ENCODE results near the gene FAM25C. TPM values are rescaled to one million over a fixed set of nuclear protein-coding genes. Genes with fewer than 3 reads are reported as not detected.
A peak's percentile ranks its signal among the peaks of the same experiment; 100 is the strongest.
"Not testable (repeated sequence)": the region's sequence is repeated elsewhere in the genome, so short reads cannot be mapped to it uniquely, and the experiment has no call there.

FAM25C gene
- not detected in 2 replicates for total RNA-seq
- long read RNA-seq = 0 reads

DNA sequence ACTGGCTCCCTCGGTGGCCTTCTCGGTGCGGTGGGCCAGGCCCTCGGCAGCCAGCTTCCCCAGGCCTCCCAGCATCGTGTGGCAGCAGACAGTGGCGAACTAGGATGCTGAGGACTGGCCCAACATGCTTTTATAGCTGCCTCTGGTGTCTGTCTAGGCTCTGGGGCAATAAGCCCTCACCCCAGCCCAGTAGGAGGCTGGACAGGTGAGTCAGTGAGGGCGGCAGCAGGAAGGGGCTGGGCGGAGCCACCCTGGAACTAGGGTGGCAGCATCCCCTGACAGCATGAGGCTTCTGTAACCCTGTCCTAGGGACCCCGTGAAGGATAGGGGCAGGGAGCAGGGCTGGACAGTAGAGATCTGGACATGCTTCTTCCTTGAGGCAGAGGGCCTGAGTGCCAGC is at the start of gene FAM25C:
Gene FAM25C, minus strand, starts transcription at position 101 of the 400 bp plus-strand sequence. Its CDS starts 26 bp downstream, at position 75.
- not testable (repeated sequence) for H3K4me3 Mint-ChIP-seq (ENCODE audit: unreplicated experiment); H3K27ac Mint-ChIP-seq (ENCODE audit: unreplicated experiment); DNase-seq (ENCODE audit: extremely low spot score, unreplicated experiment); H3K27me3 Mint-ChIP-seq (ENCODE audit: unreplicated experiment); H3K4me1 Mint-ChIP-seq (ENCODE audit: unreplicated experiment); H3K36me3 Mint-ChIP-seq (ENCODE audit: unreplicated experiment); H3K9me3 Mint-ChIP-seq (ENCODE audit: unreplicated experiment)

DNA sequence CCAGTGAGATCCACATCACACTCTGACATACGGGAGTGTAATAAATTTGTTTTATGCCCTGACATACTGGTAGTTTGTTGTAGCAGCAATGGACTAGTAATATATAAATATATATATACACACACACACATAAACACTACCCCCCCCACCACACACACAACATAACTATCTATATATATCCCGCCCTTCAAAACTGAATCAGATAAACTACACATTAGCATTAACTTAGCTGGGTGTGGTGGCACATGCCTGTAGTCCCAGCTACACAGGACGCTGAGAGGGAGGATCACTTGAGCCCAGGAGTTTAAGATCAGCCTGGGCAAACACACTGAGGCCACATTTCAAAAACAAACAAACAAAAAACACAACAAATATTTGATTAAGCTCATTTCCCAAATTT is 45.0 kb upstream of the FAM25C start:
- not testable (repeated sequence) for H3K4me3 Mint-ChIP-seq (ENCODE audit: unreplicated experiment); H3K36me3 Mint-ChIP-seq (ENCODE audit: unreplicated experiment); H3K27ac Mint-ChIP-seq (ENCODE audit: unreplicated experiment); H3K9me3 Mint-ChIP-seq (ENCODE audit: unreplicated experiment); H3K4me1 Mint-ChIP-seq (ENCODE audit: unreplicated experiment); DNase-seq (ENCODE audit: extremely low spot score, unreplicated experiment); H3K27me3 Mint-ChIP-seq (ENCODE audit: unreplicated experiment)

- H3K27ac Mint-ChIP-seq (ENCODE audit: unreplicated experiment); H3K36me3 Mint-ChIP-seq (ENCODE audit: unreplicated experiment); H3K9me3 Mint-ChIP-seq (ENCODE audit: unreplicated experiment); DNase-seq (ENCODE audit: extremely low spot score, unreplicated experiment); H3K4me3 Mint-ChIP-seq (ENCODE audit: unreplicated experiment); H3K27me3 Mint-ChIP-seq (ENCODE audit: unreplicated experiment); H3K4me1 Mint-ChIP-seq (ENCODE audit: unreplicated experiment): not testable (repeated sequence)
These were observed 31.8 kb upstream of the FAM25C start for GRCh38 chr10:48031390-48031789.

DNA sequence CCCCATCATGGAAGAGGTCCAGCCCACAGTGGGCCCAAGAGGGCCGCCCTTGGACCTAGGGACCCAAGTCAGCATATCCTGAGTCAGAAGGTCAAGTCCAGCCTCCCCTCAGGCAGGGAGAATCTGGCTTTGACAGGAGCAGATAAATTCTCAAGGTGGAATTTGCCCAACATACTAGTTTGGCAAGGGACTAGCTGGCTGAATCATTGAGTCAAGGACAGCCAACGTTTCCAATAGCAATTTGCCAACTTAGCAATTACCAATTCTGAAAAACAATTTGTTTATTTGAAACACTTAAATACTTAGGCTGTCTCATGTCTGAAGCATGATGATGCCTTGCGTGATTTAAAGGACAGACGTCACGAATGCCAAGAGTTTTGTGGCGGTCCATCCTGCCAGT is 2.7 kb upstream of the FAM25C start:
- not testable (repeated sequence) for H3K36me3 Mint-ChIP-seq (ENCODE audit: unreplicated experiment); H3K4me1 Mint-ChIP-seq (ENCODE audit: unreplicated experiment); H3K27ac Mint-ChIP-seq (ENCODE audit: unreplicated experiment); H3K4me3 Mint-ChIP-seq (ENCODE audit: unreplicated experiment); H3K9me3 Mint-ChIP-seq (ENCODE audit: unreplicated experiment); H3K27me3 Mint-ChIP-seq (ENCODE audit: unreplicated experiment); DNase-seq (ENCODE audit: extremely low spot score, unreplicated experiment)

DNA sequence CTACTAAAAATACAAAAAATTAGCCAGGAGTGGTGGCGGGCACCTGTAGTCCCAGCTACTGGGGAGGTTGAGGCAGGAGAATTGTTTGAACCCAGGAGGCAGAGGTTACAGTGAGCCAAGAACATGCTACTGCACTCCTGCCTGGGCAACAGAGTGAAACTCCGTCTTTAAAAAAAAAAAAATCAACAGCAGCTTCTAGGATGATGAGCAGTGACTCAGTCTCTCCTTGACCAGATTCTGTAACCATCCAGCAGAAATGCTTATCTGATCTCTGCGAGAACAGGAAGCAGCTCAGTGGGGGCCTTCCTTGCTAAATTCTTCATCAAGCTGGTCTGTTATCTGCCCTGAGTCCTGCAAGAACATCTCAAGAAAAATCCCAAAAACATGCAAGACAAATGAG is 5.5 kb downstream of the FAM25C start:
- DNase-seq (ENCODE audit: extremely low spot score, unreplicated experiment); H3K36me3 Mint-ChIP-seq (ENCODE audit: unreplicated experiment); H3K27ac Mint-ChIP-seq (ENCODE audit: unreplicated experiment); H3K4me3 Mint-ChIP-seq (ENCODE audit: unreplicated experiment); H3K27me3 Mint-ChIP-seq (ENCODE audit: unreplicated experiment); H3K4me1 Mint-ChIP-seq (ENCODE audit: unreplicated experiment); H3K9me3 Mint-ChIP-seq (ENCODE audit: unreplicated experiment): not testable (repeated sequence)

DNA sequence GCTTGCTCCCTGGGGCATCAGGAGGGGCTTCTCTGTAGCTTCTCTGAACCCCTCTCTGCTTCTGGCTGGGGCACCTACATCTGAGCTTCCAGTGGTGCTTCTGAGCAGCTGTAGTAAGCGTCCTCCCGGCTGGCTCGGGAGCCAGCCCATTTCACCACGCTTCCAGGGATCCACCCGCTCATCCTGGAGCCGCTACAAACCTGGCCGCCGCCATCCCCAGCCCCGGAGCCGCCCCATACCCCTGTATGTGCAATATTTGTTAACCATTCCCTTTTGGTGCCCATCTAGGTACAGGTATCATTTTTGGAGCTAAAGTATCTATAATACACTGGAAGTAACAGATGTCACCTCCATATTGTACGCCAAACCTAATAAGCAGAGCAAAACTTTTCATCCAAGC is 7.0 kb downstream of the FAM25C start:
- not testable (repeated sequence) for H3K36me3 Mint-ChIP-seq (ENCODE audit: unreplicated experiment); H3K27me3 Mint-ChIP-seq (ENCODE audit: unreplicated experiment)

GRCh38 chr10:47991706-47992105 is 7.9 kb downstream of the FAM25C start:
- DNase-seq (ENCODE audit: extremely low spot score, unreplicated experiment); H3K9me3 Mint-ChIP-seq (ENCODE audit: unreplicated experiment); H3K36me3 Mint-ChIP-seq (ENCODE audit: unreplicated experiment); H3K4me3 Mint-ChIP-seq (ENCODE audit: unreplicated experiment); H3K27me3 Mint-ChIP-seq (ENCODE audit: unreplicated experiment); H3K27ac Mint-ChIP-seq (ENCODE audit: unreplicated experiment); H3K4me1 Mint-ChIP-seq (ENCODE audit: unreplicated experiment): not testable (repeated sequence)

More for the DNA sequence above, 7.0 kb downstream of the FAM25C start:
- not testable (repeated sequence) for H3K4me1 Mint-ChIP-seq (ENCODE audit: unreplicated experiment); H3K4me3 Mint-ChIP-seq (ENCODE audit: unreplicated experiment); H3K9me3 Mint-ChIP-seq (ENCODE audit: unreplicated experiment); DNase-seq (ENCODE audit: extremely low spot score, unreplicated experiment); H3K27ac Mint-ChIP-seq (ENCODE audit: unreplicated experiment)

DNA sequence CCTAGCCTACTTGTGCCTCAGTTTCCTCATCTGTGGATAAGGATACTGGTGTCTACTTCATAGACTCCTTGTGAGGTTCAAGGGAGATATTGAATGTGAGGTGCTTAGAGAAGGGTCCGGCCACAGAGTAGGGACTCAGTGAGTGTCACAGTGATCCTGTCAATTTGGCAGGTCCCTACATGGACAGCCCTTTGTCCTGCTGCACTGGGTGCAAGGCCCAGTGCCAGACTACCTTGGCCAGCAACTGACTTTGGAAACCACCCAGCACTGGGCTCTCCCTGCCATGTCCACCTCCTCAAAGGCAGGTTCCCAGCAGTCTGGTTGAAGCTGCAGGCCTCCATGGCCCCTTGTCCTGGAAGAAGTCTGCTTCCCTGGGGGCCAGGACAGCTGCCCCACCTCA is 9.5 kb downstream of the FAM25C start:
- H3K27me3 Mint-ChIP-seq (ENCODE audit: unreplicated experiment); H3K27ac Mint-ChIP-seq (ENCODE audit: unreplicated experiment); H3K4me3 Mint-ChIP-seq (ENCODE audit: unreplicated experiment); H3K36me3 Mint-ChIP-seq (ENCODE audit: unreplicated experiment); DNase-seq (ENCODE audit: extremely low spot score, unreplicated experiment); H3K4me1 Mint-ChIP-seq (ENCODE audit: unreplicated experiment); H3K9me3 Mint-ChIP-seq (ENCODE audit: unreplicated experiment): not testable (repeated sequence)

- not testable (repeated sequence) for H3K36me3 Mint-ChIP-seq (ENCODE audit: unreplicated experiment); H3K9me3 Mint-ChIP-seq (ENCODE audit: unreplicated experiment); H3K27ac Mint-ChIP-seq (ENCODE audit: unreplicated experiment); H3K4me3 Mint-ChIP-seq (ENCODE audit: unreplicated experiment); H3K27me3 Mint-ChIP-seq (ENCODE audit: unreplicated experiment); H3K4me1 Mint-ChIP-seq (ENCODE audit: unreplicated experiment); DNase-seq (ENCODE audit: extremely low spot score, unreplicated experiment)
These were observed 10.0 kb downstream of the FAM25C start for GRCh38 chr10:47989542-47989950.

DNA sequence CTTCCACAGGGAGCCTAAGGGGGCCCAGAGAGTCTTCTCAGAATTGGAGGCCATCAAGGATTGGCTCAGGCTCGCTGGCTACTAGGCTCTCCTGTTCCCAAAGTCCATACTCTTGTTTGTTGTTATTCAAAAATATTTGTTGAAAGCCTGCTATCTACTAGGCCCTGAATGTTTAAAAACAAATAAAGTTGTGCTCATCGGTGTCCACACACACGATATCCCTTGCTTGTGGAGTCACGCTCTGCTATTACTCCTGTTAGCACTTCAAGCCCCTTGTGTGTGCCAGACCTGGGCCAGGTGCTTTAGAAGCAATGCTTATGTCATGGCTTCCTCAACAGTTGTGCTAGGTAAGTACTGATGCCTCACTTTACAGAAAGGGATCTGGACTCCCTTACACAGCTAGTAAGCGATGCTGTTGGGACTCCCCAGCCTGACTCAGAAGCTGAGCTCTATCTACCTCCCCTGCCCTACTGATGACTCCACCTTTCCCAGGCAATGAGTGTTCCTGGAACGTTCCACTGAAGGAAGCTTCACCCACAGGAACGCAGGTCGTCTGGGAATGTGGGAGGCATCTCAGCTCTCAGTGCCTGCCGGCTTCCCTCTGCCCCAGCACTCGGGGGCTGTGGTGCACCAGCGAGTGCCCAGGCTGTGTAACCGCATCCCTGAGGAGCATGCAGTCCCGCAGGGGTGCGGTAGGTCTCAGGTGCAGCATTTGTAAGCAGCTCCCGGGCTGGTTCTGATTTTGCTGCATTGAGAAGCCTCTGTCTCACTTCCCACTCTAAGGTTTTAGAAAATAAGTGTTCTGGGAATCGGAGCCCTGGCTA is 10.7 kb downstream of the FAM25C start:
- not testable (repeated sequence) for DNase-seq (ENCODE audit: extremely low spot score, unreplicated experiment); H3K27me3 Mint-ChIP-seq (ENCODE audit: unreplicated experiment); H3K36me3 Mint-ChIP-seq (ENCODE audit: unreplicated experiment); H3K9me3 Mint-ChIP-seq (ENCODE audit: unreplicated experiment); H3K4me3 Mint-ChIP-seq (ENCODE audit: unreplicated experiment); H3K4me1 Mint-ChIP-seq (ENCODE audit: unreplicated experiment)
- H3K27ac Mint-ChIP-seq (ENCODE audit: unreplicated experiment) = peak overlapping the region; percentile 34

- not testable (repeated sequence) for H3K27ac Mint-ChIP-seq (ENCODE audit: unreplicated experiment); H3K4me1 Mint-ChIP-seq (ENCODE audit: unreplicated experiment); DNase-seq (ENCODE audit: extremely low spot score, unreplicated experiment); H3K9me3 Mint-ChIP-seq (ENCODE audit: unreplicated experiment); H3K36me3 Mint-ChIP-seq (ENCODE audit: unreplicated experiment); H3K4me3 Mint-ChIP-seq (ENCODE audit: unreplicated experiment); H3K27me3 Mint-ChIP-seq (ENCODE audit: unreplicated experiment)
These were observed 11.6 kb downstream of the FAM25C start for GRCh38 chr10:47987952-47988351.

DNA sequence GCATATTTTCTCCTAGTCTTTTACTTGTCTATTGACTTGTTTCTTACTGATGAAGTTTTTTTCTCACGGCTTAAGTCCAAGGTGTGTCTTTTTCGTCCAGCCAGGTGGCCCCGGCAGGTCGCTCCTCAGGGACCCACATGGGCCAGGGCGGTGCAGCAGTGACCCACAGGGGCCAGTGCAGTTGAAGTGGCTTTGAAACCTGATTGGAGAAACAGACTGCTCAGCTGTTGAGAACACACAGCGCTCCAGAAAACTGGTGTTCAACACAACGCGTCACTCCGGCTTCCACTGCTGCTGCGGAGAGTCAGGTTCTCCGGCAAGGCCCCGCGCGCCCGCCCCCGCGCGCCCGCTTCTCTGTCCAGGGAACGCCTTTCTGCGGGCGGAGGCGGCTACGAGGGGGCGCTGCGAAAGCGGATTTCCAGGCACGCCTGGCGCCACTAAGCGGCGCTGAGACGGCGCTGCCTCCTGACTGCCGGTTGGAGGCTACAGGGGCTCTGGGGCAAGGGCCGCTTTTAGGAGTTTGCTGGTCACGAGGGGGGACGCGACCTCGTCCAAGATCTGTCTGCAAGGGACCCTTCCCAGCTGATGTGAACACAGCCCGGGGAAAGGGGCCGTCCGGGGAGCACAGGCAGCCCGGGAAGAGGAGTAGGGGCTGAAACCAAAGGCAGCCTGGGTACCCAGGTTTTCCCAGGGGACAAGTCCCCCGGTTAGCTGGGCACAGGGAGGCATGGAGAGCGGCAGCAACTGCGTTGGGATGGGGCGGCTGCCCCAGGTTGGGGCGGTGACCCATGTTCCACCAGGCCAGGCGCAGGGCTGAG is 13.0 kb downstream of the FAM25C start:
- not testable (repeated sequence) for DNase-seq (ENCODE audit: extremely low spot score, unreplicated experiment); H3K4me1 Mint-ChIP-seq (ENCODE audit: unreplicated experiment); H3K36me3 Mint-ChIP-seq (ENCODE audit: unreplicated experiment); H3K27me3 Mint-ChIP-seq (ENCODE audit: unreplicated experiment); H3K9me3 Mint-ChIP-seq (ENCODE audit: unreplicated experiment)
- Mint-ChIP-seq H3K27ac (ENCODE audit: unreplicated experiment) (peak overlapping the region; percentile 31), H3K4me3 (ENCODE audit: unreplicated experiment) (peak overlapping the region; percentile 44)
